Lower lobe of right lung (tissue), 2 donors: Measurements from ENCODE around the gene ARIH2. TPM values are rescaled to one million over a fixed set of nuclear protein-coding genes. Genes with fewer than 3 reads are reported as not detected.

Source experiments
- ATAC-seq, 2 donors: fragments of 200-7000 bp; cut with Tn5 transposase; one replicate each; pipeline ENCODE4 v1.9.1; 2020 to 2022; ENCODE audit warnings: mild to moderate bottlenecking in 2 of 2, moderate library complexity in 2 of 2
- DNase-seq: peaks from one replicate; pipeline ENCODE4 v3.0.0-alpha.2; 2020
- H3K27ac ChIP-seq: fragments of 200-600 bp; one replicate; pipeline ENCODE4 v1.8.0; 2022
- H3K27me3 ChIP-seq: fragments of 200-600 bp; one replicate; pipeline ENCODE4 v1.8.0; 2022; ENCODE audit warnings: low read depth
- H3K36me3 ChIP-seq: fragments of 200-600 bp; one replicate; pipeline ENCODE4 v1.8.0; 2022; ENCODE audit warnings: mild to moderate bottlenecking
- H3K4me1 ChIP-seq: fragments of 200-600 bp; one replicate; pipeline ENCODE4 v1.8.0; 2022
- H3K4me3 ChIP-seq: fragments of 200-600 bp; one replicate; pipeline ENCODE4 v1.8.0; 2022; ENCODE audit warnings: mild to moderate bottlenecking
- H3K9me3 ChIP-seq: fragments of 200-600 bp; one replicate; pipeline ENCODE4 v1.8.0; 2022
- CTCF ChIP-seq: fragments of 200-600 bp; IDR thresholded peaks from one replicate; pipeline ENCODE4 v1.8.0; 2022; ENCODE audit warnings: antibody characterized with exemption, mild to moderate bottlenecking
- intact Hi-C: fragments of 100-400 bp; cut with DNase I; formaldehyde crosslinking; loops from one replicate; pipeline ENCODE4 v1.11.0; 2022
- total RNA-seq: library from RNA; stranded (reverse); fragmentation: NEBNext Ultra II Directional; extraction: Animal tissue kit (Norgen Biotek cat#: 25700); gene quantifications from one replicate; pipeline ENCODE4 v1.2.1, GENCODE V29; 2021
- donor health status: DM: no; HTN: yes; CAD: no; lungs with severe emphysema.

Gene ARIH2
- total RNA-seq, 1 donor from 2014 or later: 87.4 TPM

- Histone ChIP-seq H3K4me1 (no peaks in the 10 kb centered on the region), H3K4me3 (no peak overlapping the region), H3K9me3 (no peaks in the 10 kb centered on the region), H3K36me3 (peaks cover 19% of the 10 kb centered on the region), H3K27me3 (no peaks in the 10 kb centered on the region), H3K27ac (no peak overlapping the region)
- no peak for TF ChIP-seq CTCF
- ATAC-seq (no peak), DNase-seq (no peak)
- intact Hi-C loops: no loop called here
Observed at GRCh38 chr3:48951764-48952163, 33.1 kb downstream of the ARIH2 start.

GRCh38 chr3:48952510-48953118 lies 34.0 kb downstream of the ARIH2 start:
- peak in 1 of 2 donors; percentile 42 for ATAC-seq
- Histone ChIP-seq H3K36me3 (peaks cover 23% of the 10 kb centered on the region), H3K27ac (no peak overlapping the region), H3K4me3 (no peak overlapping the region), H3K9me3 (no peaks in the 10 kb centered on the region), H3K27me3 (no peaks in the 10 kb centered on the region), H3K4me1 (no peaks in the 10 kb centered on the region)
- TF ChIP-seq CTCF: peak; percentile 37
- peak; percentile 49 for DNase-seq
- intact Hi-C loops: no loop called here

GRCh38 chr3:48957006-48957705 lies 38.5 kb downstream of the ARIH2 start:
- ATAC-seq (no peak), DNase-seq (no peak)
- Histone ChIP-seq H3K4me3 (no peak overlapping the region), H3K36me3 (peaks cover 45% of the 10 kb centered on the region), H3K27me3 (no peaks in the 10 kb centered on the region), H3K4me1 (no peaks in the 10 kb centered on the region), H3K27ac (no peak overlapping the region), H3K9me3 (no peaks in the 10 kb centered on the region)
- intact Hi-C loops: no loop called here
- TF ChIP-seq CTCF: no peak

- Histone ChIP-seq H3K9me3 (no peaks in the 10 kb centered on the region), H3K4me3 (no peak overlapping the region), H3K27me3 (no peaks in the 10 kb centered on the region), H3K36me3 (peaks cover 59% of the 10 kb centered on the region), H3K4me1 (no peaks in the 10 kb centered on the region), H3K27ac (no peak overlapping the region)
- intact Hi-C loops: no loop called here
- DNase-seq (no peak), ATAC-seq (no peak)
- TF ChIP-seq CTCF: no peak
Observed at GRCh38 chr3:48960841-48961413, 42.3 kb downstream of the ARIH2 start.

- H3K27ac ChIP-seq: no peak overlapping the region
- intact Hi-C loops: no loop called here
- TF ChIP-seq CTCF: no peak
- no peak overlapping the region for H3K4me3 ChIP-seq
- H3K9me3 ChIP-seq: no peaks in the 10 kb centered on the region
- no peaks in the 10 kb centered on the region for H3K27me3 ChIP-seq
- H3K36me3 ChIP-seq: peaks cover 72% of the 10 kb centered on the region
- H3K4me1 ChIP-seq: no peaks in the 10 kb centered on the region
- DNase-seq (no peak), ATAC-seq (no peak)
Observed at GRCh38 chr3:48962340-48962739, 43.7 kb downstream of the ARIH2 start.
